HG03378 (cell line): Measurements from ENCODE around the gene MAGIX.

Experiments used
- ATAC-seq: cut with Tn5 transposase; IDR thresholded peaks from one replicate; pipeline ENCODE4 v1.9.1; 2021; ENCODE audit warnings: mild to moderate bottlenecking, moderate library complexity; ENCODE audit not compliant: unreplicated experiment

The MAGIX gene

GRCh38 chrX:49204017-49204416, 41.5 kb downstream of the MAGIX start:
- no peak for ATAC-seq

GRCh38 chrX:49204709-49205108, 42.2 kb downstream of the MAGIX start:
- ATAC-seq, result no peak

GRCh38 chrX:49205443-49205842, 42.9 kb downstream of the MAGIX start:
- ATAC-seq, result no peak

- no peak for ATAC-seq
These were observed 44.0 kb downstream of the MAGIX start for GRCh38 chrX:49206543-49206942.

GRCh38 chrX:49208399-49208798, 45.8 kb downstream of the MAGIX start:
- ATAC-seq, result no peak

- ATAC-seq, result no peak
These were observed 47.1 kb downstream of the MAGIX start for GRCh38 chrX:49209434-49210251.

GRCh38 chrX:49210406-49210805, 47.8 kb downstream of the MAGIX start:
- ATAC-seq, result no peak

- no peak for ATAC-seq
These were observed 48.5 kb downstream of the MAGIX start for GRCh38 chrX:49211074-49211473.

GRCh38 chrX:49212209-49212608, 49.7 kb downstream of the MAGIX start:
- no peak for ATAC-seq

- no peak for ATAC-seq
These were observed 50.3 kb downstream of the MAGIX start for GRCh38 chrX:49212861-49213260.

GRCh38 chrX:49214416-49214815, 51.9 kb downstream of the MAGIX start:
- ATAC-seq, result no peak

- ATAC-seq, result no peak
These were observed 52.5 kb downstream of the MAGIX start for GRCh38 chrX:49214996-49215526.
